Measurements from ENCODE around the gene MADCAM1. TPM values are rescaled to one million over a fixed set of nuclear protein-coding genes. Genes with fewer than 3 reads are reported as not detected.

MADCAM1 gene
- polyA plus RNA-seq, 1 donor: 7.4 TPM

DNA sequence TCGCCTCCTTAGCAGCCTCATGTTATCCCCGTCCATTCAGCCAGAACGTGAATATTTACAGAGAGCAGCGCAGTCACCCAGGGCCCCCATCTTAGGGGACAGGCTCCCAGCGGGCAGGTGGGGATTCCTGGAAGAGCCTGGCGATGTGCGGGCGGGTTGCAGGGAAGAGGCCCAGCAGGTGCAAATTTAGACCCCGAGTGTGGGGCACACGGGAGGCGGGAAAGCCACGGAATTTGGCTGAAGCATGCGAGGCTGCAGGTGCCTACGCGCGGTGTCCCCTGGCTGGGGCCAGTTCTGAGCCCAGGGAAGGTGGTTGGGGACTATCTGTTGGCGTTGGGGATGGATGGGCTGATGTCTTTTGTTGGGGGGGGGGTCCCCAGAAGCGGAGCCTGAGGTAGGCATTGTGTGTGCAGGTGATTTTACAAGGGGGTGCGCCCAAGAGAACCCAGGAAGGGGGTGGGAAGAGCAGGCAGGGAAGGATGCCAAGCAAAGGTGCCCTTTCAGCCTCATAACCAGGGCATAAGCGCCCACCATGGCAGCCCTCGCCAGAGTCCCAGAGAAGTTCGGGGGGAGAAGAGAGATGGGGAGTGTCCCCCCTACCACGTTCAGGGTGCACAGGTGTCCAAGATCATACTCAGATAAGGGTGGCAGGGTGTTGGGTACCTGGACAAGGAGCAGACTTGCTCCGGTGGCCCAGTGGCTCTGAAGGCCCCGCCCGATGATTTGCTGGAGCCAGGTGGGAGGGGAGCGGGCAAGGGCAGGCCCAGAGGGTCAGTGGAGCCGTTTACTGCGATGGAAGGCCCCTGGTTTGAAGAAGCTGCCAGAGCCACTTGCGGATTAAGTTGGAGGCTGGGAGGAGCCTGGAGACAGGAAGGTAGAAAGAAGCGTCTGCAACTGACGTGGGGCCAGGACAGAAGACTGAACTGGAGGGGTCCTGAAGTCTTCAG lies 12.2 kb downstream of the MADCAM1 start:
- DNase-seq (ENCODE audit: low read depth): no peak

DNA sequence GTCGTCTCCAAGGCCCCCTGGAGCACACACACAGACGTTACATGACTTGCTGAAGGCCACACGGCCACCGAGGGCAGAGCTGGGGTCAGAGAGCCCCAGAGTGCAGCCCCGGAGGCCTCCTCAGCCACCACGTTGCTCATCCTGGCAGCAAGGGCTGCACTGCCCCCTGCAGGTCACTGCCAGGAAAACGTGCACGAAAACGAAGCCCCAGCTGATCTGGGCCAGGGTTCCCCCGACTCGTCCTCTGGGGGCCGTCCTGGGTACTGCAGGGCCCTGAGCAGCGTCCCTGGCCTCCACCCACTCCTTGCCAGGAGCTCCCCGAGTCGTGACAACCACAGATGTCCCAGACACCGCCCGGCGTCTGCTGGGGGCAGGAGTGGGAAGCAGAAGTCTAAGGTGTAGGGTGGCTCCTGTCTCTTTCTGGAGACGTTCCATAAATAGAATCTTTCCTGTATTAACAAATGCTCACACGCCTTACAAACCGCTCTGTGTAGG lies 14.4 kb downstream of the MADCAM1 start:
- no peak for DNase-seq (ENCODE audit: low read depth)

DNA sequence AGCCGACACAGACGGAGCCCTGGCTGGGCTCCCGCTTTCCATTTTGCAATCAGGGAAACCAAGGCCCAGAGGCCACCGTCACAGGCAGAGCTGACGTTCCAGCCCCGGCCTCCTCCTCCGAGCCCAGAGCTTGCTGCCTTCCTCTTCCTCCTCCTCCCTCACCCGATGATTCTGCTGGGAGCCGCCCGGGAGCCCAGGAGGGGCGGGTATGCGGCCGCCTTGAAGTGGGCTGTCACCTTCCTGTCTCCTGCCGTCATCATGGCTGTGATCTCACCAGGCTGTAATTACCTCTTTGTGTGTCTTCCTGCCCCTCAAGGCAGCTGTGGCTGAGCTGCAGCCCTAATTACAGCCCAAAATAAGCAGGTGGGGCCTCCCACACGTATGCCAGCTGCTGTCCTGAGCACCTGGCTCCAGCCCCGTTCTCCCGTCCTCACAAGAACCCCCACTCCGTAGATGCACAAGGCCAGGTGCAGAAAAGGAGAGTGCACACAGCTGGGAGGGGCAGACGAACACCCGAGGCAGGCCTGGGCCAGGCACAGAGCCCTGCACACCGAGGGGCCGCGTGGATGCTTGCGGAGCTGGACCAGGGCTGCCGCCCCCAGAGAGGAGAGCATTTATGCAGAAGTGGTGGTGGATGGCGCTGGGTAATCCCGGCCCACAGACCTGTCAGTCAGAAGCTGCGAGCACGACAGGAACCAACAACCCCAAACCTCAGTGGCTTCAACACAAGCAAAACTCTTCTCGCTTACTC lies 15.0 kb downstream of the MADCAM1 start:
- DNase-seq (ENCODE audit: low read depth): no peak

DNA sequence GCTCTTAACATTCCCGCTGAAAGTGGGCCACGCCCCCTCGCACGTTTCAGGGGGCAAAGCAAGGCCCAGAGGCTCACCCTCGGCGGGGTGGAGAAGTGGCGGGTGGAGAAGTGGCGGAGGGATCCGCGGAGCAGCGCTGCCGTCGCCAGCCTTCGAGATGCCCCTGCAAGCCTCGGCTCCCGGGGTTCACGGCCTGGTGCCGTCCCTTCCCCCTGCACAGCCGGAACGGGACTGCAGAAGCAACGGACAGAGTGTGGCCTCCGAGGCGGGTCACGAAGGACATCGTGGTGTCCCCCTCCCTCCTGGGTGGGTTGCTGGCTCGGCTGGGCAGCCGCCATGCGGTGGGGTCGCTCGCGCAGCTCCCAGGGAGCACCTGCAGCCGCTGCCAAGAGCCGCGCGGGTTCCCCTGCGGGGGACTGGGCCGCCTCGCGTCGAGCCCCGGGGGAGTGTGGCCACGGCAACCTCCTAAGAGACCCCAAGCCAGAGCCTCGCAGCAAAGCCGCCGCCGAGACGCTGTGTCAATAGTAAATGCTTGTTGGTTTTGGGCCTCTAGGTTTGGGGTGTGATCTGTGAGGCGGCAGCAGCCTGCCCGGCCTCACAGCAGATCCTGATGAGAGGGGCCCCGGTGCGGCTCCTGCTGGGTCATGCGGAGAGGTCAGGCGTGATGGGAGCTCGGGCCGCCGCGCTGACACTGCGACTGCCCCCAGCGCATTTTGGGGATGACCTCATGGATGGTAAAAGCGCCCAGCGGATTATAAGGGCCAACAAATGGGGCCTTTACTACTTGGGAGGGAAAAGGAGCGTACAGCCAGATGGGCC lies 16.5 kb downstream of the MADCAM1 start:
- DNase-seq (ENCODE audit: low read depth): no peak

DNA sequence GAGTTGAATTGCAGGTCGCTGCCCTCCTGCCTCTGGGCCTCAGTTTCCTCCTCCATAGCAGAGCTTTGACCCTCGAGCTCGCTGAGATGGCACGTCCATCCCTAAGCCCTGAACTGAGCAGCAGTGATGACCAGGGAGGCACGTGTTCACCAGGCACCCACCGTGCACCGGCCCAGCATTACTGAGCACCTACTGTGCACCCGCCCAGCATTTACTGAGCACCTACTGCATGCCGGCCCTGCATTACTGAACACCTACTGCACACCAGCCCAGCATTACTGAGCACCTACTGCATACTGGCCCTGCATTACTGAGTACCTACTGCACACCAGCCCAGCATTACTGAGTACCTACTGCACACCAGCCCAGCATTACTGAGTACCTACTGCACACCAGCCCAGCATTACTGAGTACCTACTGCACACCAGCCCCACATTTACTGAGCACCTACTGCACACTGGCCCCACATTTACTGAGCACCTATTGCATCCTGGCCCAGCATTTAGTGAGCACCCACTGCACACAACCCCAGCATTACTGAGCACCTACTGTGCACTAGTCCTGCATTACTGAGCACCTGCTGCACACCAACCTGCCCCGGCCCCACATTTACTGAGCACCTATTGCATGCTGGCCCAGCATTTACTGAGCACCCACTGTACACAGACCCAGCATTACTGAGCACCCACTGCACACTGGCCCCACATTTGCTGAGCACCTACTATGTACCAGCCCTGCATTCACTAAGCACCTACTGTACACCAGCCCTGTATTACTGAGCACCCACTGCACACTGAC lies 17.3 kb downstream of the MADCAM1 start:
- DNase-seq (ENCODE audit: low read depth): no peak

DNA sequence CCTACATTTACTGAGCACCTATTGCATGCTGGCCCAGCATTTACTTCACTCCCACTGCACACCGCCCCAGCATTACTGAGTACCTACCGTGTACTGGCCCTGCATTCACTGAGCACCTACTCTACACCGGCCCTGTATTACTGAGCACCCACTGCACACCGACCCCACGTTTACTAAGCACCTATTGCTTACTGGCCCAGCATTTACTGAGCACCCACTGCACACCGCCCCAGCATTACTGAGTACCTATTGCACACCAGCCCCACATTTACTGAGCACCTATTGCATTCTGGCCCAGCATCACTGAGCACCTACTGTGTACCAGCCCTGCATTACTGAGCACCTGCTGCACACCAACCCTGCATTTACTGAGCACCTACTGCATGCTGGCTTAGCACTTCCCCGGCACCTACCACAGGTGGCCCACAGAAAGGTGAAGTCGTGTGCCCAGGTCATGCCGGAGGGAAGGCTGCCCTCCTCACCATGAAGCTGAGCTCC lies 17.9 kb downstream of the MADCAM1 start:
- no peak for DNase-seq (ENCODE audit: low read depth)

DNA sequence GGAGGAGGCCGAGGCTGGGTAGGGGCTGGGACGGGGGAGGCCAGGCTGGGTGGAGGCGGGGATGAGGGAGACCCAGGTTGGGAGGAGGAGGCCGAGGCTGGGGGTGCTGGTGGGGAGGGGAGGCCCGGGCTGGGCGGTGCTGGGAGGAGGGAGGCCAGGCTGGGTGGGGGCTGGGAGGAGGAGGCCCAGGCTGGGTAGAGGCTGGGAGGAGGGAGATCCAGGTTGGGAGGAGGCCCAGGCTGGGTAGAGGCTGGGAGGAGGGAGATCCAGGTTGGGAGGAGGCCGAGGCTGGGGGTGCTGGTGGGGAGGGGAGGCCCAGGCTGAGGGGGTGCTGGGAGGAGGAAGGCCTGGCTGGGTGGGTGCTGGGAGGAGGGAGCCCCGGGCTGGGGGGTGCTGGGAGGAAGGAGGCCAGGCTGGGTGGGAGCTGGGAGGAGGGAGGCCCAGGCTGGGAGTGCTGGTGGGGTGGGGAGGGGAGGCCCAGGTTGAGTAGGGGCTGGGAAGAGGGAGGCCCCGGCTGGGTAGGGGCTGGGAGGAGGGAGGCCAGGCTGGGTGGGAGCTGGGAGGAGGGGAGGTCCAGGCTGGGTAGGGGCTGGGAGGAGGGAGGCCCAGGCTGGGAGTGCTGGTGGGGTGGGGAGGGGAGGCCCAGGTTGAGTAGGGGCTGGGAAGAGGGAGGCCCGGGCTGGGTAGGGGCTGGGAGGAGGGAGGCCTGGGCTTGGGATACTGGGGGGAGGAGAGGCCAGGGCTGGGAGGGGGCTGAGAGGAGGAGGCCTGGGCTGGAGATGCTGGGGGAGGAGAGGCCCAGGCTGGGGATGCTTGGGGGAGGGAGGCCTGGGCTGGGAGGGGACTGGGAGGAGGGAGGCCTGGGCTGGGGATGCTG lies 21.7 kb downstream of the MADCAM1 start:
- DNase-seq (ENCODE audit: low read depth): no peak

DNA sequence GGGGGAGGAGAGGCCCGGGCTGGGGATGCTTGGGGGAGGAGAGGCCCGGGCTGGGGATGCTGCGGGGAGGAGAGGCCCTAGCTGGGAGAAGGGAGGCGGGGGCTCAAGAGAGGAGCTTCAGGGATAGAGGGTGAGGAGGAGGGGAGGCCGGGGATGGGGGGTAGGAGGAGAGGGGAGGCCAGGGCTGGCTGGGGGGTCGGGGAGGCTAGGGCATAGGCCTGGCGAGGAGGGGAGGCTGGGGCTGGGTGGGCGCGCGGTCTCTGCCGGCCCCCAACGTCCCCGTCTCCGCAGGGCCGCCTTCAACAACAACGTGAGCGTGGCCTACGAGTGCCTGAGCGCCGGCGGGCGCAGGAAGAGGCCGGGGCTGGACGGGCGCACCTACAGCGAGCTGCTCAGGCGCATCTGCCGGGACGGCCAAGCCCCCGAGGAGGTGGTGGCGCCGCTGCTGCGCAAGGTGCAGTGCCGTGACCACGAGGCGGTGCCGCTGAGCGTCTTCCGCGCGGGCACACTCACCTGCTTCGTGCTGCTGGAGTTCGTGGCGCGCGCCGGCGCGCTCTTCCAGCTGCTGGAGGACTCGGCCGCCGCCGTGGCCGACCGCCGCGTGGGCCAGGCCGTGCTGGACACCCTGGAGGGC lies 22.4 kb downstream of the MADCAM1 start:
- no peak for DNase-seq (ENCODE audit: low read depth)

DNA sequence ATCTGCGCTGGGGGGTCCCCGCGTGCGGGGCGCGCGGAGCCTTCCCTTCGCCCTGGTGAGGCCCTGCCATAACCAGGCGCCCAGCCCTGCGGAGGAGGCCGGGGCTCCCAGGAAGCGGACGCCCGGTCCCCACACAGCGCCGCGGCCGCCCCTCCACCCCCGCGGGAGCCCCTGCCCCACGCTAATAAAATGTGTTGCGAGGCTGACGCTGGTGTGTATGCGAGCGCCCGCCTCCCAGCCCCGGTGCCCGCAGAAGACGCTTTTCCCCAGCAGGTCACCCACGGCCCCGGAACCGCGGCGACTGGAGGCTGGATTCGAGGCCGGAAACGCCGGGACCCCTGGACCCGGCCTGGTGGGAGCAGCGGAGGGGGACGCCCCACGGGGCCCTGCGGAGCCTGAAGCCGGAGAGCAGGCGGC lies 23.2 kb downstream of the MADCAM1 start:
- DNase-seq (ENCODE audit: low read depth): no peak

DNA sequence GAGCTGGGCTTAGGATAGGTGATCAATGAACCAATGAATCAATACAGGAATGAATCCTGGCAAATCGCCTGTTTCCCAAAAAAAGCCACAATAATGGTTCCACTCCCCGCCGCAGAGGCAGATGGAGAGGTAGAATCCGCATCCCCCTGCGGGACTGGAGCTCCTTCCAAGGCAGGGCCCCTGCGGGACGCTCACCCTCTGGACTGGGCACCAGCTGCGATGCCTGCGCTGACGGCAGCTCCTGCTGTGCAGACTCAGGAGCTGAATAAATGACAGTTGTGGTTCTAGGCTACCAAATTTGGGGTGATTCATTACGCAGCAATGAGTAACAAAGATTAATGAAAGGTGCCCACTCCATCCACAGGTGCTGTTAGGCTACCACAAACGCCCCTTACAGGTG lies 26.4 kb downstream of the MADCAM1 start:
- DNase-seq (ENCODE audit: low read depth): no peak

DNA sequence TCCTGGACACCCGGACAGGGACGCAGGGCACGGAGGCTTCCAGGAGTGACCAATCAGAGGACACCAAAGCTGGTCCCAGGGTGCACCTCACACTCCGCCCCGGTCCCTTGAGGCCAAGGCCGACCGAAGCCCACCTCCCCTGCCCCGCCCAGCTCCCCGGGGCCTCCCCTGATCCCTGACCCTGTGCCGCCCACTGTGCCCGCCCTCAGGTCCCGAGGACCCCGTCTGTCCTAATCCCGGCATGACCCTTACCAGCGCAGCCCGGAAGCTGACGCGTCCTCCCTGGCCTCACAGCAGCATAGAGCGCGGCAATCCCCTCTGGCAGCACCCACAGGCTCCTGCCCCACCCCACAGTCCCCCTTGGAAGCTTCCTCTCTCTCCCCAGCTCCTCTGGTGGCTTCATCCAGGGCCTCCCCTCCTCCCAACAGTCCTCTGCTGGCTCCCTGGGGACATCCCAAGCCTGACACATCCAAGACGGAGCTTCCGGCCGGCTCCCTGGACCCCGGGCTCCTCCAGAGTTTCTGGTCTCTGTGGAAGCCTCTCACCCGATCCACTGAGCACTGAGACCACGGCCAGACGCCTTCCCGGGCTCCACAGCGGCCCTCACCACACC lies 27.9 kb downstream of the MADCAM1 start:
- no peak for DNase-seq (ENCODE audit: low read depth)

DNA sequence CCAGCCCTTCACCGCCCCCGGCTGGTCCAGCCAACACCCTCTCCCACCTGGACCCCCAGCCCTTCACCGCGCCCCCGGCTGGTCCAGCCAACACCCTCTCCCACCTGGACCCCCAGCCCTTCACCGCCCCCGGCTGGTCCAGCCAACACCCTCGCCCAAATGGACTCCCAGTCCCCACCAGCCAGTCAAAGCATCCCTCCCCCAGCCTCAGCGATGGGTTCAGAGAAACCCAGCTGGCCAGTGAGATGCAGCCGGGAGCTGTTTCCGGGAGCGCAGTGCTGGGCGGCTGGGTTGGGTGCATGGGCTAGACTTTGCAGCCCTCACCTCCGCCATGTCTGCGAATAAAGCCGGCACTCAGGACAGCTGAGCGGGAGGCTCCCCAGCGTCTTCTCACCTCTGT lies 28.7 kb downstream of the MADCAM1 start:
- DNase-seq (ENCODE audit: low read depth): no peak

DNA sequence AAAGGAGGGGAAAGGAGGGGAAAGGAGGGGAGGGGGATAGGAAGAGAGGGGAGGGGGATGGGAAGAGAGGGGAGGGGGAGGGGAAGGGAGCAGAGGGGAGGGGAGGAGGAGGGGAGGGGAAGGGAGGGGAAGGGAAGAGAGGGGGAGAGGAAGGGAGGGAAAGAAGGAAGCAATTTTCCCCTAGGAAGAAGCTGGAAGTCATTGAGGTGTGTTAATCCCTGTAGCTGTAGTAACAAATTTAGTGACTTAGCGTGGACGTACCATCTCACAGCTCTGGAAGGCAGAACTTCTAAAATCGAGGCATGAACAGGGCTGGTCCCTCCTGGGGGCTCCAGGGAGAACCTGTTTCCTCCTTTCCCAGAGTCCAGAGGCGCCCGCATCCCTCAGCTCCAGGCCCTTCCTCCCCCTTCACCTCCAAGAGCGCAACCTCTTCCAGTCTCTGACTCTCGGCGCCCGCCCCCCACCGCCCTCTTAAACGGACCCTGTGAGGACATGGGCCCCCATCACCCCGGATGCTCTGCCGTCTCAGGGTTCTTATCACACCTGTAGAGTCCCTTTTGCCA lies 29.7 kb downstream of the MADCAM1 start:
- DNase-seq (ENCODE audit: low read depth): no peak

DNA sequence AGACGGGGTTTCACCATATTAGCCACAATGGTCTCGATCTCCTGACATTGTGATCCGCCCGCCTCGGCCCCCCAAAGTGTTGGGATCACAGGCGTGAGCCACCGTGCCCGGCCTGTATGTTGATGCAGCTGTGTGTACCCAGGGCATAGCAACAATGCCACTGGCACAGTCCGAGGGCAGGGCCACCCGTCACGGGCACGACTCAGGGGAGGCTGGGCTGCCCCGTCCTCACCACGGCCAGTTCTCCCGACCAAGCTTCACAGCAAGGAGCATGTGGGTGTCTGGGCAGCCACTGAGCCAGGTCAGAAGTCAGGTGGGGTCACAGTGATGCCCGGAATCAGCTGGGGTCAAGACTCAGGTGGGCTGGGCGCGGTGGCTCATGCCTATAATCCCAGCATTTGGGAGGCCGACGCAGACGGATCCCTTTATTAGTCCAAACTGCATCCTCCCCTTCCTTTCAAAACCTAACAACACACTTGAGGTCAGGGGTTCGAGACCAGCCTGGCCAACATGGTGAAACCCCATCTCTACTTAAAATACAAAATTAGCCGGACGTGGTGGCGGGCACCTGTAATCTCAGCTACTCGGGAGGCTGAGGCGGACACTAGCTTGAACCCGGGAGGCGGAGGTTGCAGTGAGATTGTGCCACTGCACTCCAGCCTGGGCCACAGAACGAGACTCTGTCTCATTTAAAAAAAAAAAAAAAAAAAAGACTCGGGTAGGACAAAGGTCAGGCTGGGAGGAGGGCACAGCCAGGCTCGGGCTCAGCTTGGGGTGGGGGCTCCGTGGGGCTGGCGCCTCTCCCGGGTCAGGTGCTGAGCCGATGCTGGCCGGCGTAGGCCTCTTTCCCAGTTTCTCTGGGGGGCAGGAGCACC lies 34.1 kb downstream of the MADCAM1 start:
- DNase-seq (ENCODE audit: low read depth): no peak

DNA sequence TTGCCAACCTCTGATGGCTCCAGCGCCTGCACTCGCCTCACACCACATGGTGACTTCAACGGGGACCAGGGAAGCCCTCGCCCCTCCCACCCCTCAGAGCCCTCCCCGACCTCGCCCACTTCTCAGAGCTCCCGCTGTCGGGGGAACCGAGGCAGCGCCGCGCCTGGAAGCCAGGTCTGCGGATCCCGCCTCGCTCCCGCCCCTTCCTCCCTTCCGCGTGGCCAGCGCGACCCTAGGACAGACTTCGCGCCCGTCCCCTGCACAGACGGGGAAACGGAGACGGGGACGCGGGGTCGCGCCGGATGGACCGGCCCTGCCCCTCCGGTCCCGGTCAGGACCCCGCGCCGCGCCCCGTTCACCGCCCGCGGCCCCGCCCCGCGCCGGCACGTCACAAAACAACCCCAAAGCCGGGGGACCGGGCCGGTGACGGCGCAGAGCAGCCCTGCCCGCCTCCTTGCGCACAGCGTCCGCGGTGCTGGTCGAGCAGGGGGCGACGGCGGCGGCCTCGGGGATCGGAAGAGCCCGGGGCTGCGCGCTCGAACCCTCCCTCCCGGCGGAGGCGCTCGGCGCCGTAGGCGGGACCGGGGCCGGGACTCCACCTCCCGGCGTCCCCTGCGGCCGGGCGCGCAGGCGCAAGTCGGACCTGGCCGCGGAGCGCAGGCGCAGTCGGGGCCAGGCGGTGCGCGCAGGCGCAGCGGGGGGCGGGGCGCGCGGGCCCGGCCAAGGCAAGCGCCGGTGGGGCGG lies 34.9 kb downstream of the MADCAM1 start:
- DNase-seq (ENCODE audit: low read depth): no peak

DNA sequence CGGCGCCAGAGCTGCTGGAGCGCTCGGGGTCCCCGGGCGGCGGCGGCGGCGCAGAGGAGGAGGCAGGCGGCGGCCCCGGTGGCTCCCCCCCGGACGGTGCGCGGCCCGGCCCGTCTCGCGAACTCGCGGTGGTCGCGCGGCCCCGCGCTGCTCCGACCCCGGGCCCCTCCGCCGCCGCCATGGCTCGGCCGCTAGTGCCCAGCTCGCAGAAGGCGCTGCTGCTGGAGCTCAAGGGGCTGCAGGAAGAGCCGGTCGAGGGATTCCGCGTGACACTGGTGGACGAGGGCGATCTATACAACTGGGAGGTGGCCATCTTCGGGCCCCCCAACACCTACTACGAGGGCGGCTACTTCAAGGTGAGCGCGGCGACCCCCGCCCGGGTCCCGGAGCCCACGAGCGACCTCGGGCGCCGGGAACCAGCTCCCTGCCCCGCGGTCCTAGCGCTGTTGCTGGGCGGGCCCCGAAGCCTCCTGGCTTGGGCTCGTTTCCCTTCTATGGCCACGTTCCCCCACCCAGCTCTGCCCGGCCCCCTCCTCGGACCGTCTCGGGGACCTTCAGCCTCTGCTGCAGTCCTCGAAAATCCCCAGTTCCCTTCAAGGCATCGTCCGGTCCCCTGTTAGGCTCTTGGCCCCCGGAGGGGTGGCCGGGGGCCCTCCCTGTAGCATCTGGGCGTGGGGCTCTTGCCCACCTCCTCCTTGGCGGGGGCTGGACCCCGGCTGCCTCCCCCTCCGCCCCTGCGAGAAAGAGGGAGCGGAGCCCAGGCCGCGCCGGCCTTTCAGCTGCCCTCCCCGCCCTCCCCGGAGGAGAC lies 35.7 kb downstream of the MADCAM1 start, which contains the start of gene CDC34:
CDC34 (plus strand) TSS at position 8 of the 808 bp plus-strand sequence; CDS start at position 180, 172 bp downstream.
- DNase-seq (ENCODE audit: low read depth): no peak
